Stimulated activated naive CD8-positive, alpha-beta T cell treated with anti-CD3 and anti-CD28 coated beads, Interleukin-15, Interleukin-2, amounts not matched to agents 100 U/mL and 50 U/mL, for 24 hours (primary cell): ENCODE measurements around the gene ZDHHC19.
"Not testable (repeated sequence)": the region's sequence is repeated elsewhere in the genome, so short reads cannot be mapped to it uniquely, and the experiment has no call there.

Source experiments
- ATAC-seq: fragments of 150-1000 bp; cut with Tn5 transposase; one replicate; pipeline ENCODE4 v1.10.0; 2021
- DNase-seq: peaks from one replicate; pipeline ENCODE4 v3.0.0; 2021

The ZDHHC19 gene, protein sequence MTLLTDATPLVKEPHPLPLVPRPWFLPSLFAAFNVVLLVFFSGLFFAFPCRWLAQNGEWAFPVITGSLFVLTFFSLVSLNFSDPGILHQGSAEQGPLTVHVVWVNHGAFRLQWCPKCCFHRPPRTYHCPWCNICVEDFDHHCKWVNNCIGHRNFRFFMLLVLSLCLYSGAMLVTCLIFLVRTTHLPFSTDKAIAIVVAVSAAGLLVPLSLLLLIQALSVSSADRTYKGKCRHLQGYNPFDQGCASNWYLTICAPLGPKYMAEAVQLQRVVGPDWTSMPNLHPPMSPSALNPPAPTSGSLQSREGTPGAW

DNA sequence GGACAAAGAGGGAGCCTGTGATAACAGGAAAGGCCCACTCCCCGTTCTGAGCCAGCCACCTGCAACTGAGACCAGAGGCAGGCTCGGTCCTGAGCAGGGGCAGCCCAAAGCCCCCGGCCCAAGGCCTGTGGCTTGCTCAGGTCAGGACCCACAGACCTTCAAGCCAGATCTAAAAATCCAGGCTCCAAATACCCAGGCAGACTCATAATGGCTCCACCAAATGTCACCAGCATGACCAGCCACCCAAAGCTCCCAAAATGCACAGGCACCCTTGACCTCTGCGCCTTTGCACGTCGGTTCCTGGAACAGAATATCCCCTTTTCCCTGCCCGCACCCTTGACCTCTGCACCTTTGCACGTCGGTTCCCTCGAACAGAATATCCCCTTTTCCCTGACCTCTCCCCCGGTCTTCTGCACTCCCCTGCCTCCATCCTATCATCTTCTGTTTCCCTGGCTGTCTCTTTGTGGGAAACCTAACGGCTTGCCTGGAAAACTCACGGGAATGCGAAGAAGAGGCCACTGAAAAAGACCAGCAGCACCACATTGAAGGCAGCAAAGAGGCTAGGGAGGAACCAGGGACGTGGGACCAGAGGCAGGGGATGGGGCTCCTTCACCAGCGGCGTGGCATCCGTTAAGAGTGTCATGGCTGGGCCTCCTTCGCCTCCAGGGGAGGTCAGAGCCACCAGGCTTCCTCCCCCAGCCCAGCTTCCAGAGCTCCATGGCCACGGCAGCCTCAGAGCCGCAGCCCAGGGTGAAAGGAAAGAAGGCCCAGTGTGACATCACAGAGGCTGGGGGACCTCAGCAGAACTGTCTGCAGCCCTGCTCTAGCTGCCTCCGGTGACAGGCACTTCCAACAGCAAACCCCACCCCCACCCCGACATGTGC, at the start of gene ZDHHC19:
Gene ZDHHC19 (minus strand): TSS at position 728 of the 884 bp plus-strand sequence. CDS start 85 bp downstream, at position 643.
- no peak for ATAC-seq

DNA sequence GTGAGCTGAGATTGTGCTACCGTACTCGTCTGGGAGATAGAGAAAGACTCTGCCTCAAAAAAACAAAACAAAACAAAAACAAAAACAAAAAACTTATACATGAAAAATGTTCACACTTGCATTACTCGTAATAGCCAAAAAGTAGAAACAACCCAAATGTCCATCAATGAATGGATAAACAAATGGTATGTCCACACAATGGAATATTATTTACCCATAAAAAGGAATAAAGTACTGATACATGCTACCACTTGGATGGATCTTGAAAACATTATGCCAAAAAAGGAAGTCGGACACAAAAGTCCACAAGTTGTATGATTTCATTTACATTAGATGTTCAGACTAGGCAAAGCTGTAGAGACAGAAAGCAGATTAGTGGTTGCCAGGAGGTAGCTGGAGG, 49.6 kb upstream of the ZDHHC19 start:
- no peak for DNase-seq
- ATAC-seq = no peak

More for the DNA sequence above, at the start of gene ZDHHC19:
- no peak for DNase-seq

DNA sequence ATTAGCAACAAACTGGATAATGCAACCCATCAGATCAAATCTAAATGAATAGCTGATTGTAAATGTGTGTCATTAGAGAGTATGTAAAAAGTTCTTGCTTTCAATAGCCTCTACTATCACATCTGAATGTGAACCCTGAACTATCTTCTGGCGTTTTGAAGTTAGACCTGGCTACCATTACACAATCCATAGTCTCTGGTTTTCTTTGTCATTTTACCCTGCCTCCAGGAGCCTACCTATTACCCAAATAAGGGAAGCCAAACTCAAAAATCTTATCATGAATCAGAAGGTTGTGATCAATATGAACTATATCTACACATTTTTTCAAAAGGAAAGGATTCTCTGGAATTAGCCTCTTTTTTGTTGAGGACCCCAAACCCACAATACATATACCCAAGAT, 44.6 kb upstream of the ZDHHC19 start:
- DNase-seq (no peak), ATAC-seq (no peak)

DNA sequence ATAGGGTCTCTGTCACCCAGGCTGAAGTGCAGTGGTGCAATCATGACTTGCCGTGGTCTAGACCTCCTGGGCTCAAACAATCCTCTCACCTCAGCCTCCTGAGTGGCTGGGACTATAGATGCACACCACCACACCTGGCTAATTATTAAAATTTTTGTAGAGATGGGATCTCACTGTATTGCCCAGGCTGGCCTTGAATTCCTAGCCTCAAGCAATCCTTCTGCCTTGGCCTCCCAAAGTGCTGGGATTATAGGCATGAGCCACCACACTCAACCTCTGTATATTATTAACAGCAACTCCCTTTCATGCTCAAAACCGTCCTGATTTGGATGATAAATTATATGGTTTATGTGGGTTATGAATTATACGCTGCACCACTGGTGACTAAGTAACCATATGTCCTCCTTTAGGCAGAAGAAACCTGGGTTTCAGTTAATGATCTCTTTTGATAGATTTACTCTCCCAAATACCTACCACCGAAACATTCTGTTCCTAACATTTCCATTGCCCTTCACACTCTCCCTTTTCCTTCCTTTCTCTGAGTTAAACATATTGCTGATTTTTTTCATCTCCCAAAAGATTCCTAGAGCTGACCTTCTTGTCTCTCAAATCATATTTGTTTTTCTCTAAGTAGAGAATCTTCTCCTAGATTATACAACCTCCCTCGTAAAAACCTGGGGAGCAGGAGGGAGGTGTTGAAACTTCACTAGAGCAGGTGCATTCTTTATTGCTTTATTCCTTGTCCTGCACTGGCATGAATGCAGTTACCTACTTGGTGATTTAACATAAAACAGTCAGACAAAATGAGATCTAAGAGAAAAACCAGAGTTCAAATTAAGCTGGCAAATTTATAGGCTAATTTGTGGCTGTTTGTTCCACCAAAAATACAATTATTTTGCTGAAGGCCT, 43.4 kb upstream of the ZDHHC19 start:
- DNase-seq = no peak
- ATAC-seq = no peak

DNA sequence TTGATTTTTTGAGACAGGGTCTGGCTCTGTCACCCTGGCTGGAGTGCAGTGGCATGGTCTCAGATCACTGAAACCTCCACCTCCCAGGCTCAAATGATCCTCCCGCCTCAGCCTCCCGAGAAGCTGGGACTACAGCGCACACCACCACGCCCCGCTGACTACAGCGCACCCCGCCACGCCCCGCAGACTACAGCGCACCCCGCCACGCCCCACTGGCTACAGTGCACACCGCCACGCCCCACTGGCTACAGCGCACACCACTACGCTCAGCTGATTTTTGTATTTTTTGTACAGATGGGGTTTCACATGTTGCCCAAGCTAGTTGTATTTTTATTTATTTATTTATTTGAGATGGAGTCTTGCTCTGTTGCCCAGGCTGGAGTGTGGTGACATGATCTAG, 40.7 kb upstream of the ZDHHC19 start:
- no peak for DNase-seq
- ATAC-seq = no peak

DNA sequence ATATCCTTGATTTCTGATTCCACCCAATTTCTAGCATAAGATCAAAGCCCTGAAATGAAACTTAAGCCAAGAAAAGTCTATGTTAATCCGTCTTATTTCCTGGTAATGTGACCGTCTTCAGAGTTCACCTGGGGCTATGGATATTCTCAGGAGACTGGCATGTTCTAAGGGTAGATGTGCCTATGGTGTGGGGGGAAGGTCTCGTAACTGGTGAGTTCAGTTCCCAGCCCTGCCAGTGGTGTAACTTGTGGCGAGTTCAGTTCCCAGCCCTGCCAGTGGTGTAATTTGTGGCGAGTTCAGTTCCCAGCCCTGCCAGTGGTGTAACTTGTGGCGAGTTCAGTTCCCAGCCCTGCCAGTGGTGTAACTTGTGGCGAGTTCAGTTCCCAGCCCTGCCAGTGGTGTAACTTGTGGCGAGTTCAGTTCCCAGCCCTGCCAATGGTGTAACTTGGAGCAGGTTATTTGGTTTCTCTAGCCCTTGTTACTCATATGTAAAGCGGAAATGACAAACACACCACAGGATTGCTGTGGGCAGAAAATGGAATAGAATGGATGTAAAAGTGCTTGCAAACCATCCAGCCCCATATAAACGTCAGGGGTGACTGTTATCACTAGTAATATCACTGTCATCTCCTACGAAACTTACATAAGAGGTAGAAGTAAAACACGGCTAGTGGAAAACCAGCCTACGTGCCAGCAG, 35.6 kb upstream of the ZDHHC19 start:
- ATAC-seq (no peak), DNase-seq (no peak)

DNA sequence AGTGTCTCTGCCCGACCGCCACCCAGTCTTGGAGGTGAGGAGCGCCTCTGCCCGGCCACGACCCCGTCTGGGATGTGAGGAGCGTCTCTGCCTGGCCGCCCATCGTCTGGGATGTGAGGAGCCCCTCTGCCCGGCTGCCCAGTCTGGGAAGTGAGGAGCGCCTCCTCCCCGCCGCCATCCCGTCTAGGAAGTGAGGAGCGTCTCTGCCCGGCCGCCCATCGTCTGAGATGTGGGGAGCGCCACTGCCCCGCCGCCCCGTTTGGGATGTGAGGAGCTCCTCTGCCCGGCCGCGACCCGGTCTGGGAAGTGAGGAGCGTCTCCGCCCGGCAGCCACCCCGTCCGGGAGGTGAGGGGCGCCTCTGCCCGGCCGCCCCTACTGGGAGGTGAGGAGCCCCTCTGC, 33.0 kb upstream of the ZDHHC19 start:
- ATAC-seq, DNase-seq: not testable (repeated sequence)

DNA sequence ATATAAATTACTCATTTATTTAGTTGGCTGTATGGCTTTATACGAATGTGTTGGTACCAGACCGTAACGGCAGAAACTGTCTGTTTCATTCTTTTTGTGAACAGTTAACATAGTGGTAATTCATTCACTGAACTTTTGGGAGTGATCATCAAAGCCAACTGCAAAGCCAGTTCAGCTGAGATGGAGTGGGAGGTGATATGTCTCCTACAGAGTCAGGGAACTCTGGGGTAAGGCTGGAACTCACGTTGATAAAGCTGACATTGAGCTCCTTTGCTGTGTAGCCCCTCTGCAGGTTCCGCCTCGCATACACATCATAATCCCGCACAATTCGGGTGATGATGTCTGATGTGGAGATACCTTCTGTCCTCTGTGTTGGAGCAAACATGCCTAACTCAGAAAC, 30.5 kb upstream of the ZDHHC19 start:
- DNase-seq (no peak), ATAC-seq (no peak)

DNA sequence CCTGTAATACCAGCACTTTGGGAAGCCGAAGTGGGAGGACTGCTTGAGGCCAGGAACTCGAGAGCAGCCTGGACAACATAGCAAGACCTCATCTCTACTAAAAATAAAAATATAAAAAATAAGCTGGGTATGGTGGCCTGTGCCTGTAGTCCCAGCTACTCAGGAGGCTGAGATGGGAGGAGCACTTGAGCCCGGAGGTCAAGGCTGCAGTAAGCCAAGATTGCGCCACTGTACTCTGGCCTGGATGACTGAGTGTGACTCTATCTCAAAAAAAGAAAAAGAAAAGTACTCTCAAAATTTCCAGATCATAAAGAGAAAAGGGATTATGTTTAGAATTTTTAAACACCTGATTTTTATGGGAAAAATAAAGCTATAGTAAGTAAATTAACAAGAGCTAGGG, 29.2 kb upstream of the ZDHHC19 start:
- DNase-seq = no peak
- ATAC-seq = no peak

DNA sequence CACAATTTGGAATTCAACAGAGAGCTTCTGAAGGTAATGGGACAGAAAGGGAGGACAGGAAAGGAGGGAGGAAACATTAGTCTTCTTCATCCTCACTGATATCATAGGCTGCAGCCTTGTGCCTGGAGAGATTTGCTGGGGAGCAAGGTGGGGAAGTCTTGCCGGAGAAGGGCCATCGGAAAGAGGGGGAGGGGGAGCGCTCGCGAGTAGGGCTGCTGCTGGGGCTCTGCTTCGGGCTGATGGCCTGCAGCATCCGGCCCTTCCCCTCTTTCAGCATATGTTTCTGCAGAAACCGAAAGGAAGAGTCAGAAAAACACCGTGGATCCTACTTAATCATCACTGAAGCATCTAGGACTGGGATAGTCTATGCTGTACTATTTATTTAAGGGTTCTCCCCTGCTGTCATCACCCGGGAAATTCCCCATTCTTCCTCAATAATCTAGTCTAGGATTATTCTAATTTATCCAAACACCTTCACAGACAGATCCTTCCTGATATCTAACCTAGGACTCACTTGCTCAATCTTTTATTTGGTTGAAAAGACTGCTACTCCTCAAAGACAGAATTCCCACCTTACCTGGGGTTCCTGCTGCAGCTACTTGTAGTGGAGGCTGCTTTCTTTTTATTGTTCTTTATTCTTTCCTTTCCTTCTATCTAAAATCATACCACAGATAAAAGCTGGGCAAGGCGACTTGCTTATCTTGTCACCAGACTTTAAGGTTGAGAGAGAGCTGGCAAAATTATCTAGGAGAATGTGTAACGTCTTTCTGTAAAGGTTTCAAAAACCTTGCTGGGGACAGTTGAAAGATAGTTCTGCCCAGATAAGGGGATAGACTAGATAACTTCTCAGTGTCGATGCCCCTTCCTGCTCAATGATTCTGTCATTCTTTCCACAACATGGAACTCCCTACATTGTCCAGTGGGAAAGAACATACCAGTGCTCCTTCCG, 27.7 kb upstream of the ZDHHC19 start:
- ATAC-seq = no peak
- DNase-seq = no peak

DNA sequence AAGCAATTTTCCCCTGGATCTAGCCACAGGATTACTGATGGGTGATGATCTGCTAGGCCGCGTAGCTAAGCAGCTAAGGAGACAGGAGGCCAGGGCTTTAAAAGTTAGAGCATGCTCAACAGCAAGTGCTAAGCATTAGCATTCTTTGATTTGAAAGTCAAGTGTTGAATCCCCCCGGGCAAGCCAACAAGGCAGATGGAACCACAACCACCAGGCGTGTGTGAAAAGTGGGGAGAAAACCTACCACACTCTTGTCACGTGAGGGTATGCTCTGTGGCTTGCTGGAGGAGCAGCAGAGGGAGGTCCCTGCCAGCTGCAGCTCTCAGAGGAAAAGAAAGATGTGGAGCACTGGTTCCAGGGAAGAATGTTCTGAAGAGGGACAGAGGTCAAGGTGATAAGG, 26.0 kb upstream of the ZDHHC19 start:
- ATAC-seq = no peak
- no peak for DNase-seq

DNA sequence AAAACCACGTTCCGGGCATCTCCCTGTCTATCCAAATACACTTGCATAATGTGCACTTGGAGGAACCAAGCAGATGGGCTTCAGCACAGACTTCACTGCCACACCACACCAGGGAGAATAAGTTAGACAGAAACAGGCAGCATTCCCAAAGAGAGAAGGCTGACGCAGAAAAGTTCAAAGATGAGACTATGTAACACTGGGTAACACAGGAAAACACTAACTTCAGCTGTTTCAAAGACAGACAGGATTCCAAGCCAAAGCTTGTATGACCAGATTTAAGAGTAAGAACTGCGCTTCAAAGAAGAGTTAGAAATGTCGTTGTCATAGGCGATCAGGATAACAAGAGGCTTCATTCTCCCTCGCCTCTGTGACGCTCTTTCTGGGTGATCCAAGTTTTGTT, 25.0 kb upstream of the ZDHHC19 start:
- DNase-seq = no peak
- no peak for ATAC-seq

DNA sequence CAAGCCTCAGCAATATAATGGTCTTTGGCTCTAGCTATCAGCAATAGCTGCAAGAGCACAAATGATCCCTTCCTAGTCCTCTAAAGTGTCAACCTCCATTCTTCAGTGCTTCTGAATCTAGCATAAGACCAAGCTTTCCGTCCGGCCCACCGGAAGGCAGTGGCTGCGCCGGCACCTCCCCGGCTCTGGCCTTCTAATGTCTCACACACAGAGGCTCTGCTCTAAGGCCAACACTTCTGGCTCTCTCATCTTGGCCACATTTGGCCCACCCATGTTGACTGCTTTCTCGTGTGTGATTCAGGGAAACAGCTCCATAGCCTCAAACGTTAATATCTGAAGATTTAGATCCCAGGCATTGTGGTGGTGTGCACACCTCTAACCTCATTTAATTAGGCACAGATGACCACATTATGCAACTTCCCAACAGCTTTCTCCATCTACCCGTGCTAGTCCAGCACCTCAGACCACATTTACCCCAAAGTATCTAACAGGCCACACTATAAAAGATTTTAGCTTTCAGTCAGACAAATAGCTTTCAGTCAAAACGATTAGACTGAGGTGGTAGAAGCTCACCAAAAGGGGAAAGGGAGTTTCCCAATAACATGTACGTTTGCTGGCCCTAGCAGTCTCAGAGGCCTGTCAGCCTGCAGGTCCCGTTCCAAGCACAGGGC, 24.4 kb upstream of the ZDHHC19 start:
- DNase-seq = no peak
- no peak for ATAC-seq

DNA sequence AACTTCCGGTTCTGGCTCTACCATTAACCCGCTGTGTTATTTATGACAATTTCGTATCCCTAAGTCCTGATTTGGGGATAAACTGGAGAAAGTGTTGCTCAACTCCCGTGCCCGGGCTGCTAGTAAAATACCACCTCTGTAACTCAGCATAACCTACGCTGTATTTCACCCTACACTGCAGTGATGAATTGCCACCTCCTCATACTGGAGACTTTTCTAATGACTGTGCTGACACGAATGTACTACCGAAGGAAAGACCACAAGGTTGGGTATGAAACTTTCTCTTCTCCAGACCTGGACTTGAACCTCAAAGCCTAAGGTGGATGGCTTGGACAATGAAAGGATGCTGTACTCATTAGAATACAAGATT, 21.7 kb upstream of the ZDHHC19 start:
- no peak for DNase-seq
- ATAC-seq = peak; percentile 41

DNA sequence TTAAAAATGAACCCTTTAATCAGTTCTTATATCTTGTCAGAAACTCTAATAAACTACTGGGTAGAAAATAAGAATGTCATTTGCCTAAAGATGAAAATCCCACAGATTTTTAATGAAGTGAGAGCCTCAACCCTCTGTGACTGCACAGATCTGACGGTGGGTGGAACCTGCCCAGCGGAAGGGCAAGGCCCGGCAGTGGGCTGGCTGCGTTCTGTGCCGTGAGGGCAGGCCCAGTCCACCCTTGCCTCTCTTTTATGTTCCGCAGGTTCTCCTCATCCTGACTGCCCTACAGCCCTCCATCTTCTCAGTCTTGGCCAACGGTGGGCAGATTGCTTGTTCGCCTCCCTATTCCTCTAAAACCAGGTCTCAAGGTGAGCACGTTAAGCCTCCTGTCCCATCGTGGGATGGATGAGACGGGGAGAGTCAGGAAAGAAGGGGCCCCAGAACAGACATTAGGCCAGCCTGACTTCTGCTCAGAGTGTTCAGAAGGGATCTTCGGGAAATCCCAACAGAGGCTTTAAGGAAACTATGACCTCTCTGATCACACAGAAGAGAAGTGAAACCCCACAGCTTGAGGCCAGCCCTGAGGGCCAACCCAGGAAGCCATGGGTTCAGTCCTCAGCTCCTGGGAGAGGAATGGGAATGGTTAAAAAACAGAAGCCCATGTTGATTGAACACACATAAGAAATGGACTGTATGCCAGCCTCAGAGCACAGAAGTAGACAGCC, 21.1 kb upstream of the ZDHHC19 start:
- ATAC-seq (peak; percentile 79), DNase-seq (no peak)

DNA sequence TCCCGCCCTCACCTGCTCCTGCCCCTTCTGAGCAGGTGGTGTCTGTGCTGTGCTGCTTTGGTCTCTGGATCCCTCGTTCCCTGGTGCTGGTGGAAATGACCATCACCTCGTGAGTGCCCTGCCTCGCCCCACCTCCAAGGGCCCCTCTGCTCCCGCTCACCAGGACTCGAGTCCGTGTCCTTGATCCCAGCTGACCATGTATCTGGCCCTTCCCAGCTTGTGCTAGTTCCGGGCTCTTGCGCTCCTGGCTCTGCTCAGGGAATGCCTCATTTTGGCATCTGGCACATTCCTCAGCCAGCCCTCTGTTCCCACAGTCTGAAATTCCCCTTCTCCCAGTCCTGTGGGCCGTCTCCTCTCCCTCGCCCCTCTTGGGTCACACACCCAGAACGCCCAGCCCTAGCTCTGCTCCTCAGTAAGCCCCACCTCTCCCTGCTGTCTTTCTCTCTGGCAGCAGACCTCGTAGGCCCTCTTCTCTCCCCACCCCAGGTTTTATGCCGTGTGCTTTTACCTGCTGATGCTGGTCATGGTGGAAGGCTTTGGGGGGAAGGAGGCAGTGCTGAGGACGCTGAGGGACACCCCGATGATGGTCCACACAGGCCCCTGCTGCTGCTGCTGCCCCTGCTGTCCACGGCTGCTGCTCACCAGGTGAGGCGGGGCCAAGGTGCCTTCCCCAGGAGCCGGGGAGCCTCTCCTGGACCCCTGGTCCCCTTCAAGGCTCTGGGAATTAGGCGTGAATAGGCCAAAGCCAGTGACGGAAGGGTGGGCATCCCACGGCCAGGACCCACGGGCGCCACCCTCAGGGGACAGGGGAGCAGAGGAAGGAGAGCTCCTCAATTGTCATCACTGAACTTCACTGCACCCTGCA, 16.7 kb upstream of the ZDHHC19 start:
- ATAC-seq (no peak), DNase-seq (no peak)

DNA sequence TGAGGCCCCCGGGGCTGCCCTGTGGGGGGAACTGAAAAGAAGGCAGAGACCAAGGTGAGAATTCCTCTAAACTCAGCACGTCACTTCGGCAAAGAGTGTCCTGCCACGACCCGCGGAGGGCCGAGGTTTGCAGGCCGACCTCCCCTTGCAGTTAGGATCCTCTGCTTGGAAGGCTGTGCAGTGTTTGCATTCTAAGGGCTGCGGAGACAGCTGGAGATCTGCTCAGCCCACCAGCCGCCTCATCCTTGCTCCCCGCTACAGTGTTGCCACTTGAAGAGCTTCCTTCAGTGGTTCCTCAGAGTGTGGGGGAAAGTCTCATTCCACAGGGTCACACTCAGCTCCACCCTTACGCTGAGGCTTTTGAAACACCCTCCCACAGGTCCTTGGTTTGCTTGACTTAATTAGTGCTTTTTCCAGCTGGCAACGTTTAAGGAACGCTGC, 15.9 kb upstream of the ZDHHC19 start:
- no peak for ATAC-seq

DNA sequence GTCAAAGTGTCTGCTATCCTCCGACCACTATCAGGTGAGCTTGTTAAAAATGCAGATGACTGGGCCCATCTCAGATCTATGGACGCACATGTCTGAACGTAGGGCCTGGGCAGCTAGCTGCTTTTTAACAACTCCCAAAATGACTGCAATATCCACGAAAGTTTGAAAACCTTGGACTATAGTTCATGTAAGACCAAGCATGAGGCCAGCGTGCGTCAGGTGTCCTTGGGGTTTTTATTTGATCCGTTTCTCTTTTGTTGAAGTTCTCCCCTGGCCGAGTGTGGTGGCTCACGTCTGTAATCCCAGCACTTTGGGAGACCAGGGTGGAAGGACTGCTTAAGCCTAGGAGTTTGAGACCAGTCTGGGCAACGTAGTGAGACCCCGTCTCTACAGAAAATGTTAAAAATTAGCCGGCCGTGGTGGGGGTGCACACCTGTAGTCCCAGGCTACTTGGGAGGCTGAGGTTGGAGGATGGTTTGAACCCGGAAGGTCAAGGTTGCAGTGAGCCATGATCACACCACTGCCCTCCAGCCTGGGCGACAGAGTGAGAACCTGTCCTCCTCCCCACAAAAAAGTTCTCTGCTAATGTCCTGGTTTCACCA, 14.7 kb upstream of the ZDHHC19 start:
- ATAC-seq (no peak), DNase-seq (no peak)

More for the DNA sequence above, 15.9 kb upstream of the ZDHHC19 start:
- no peak for DNase-seq
